Rectal smooth muscle tissue (tissue), 1 donor: ENCODE results near the gene PLCL1.

Experiments used
- H3K27ac ChIP-seq: one replicate; pipeline ENCODE4 v1.7.0; 2013; ENCODE audit warnings: low read depth, low read length, inconsistent platforms
- H3K27me3 ChIP-seq: one replicate; pipeline ENCODE4 v1.7.0; 2013; ENCODE audit warnings: low read length; ENCODE audit not compliant: control insufficient read depth, insufficient read depth
- H3K36me3 ChIP-seq: one replicate; pipeline ENCODE4 v1.7.0; 2013; ENCODE audit warnings: low read length; ENCODE audit not compliant: control insufficient read depth, insufficient read depth
- H3K4me1 ChIP-seq: one replicate; pipeline ENCODE4 v1.7.0; 2013; ENCODE audit warnings: low read length; ENCODE audit not compliant: control insufficient read depth, insufficient read depth
- H3K4me3 ChIP-seq: one replicate; pipeline ENCODE4 v1.7.0; 2013; ENCODE audit warnings: low read length
- H3K9ac ChIP-seq: one replicate; pipeline ENCODE4 v1.7.0; 2013; ENCODE audit warnings: low read length

PLCL1 gene

DNA sequence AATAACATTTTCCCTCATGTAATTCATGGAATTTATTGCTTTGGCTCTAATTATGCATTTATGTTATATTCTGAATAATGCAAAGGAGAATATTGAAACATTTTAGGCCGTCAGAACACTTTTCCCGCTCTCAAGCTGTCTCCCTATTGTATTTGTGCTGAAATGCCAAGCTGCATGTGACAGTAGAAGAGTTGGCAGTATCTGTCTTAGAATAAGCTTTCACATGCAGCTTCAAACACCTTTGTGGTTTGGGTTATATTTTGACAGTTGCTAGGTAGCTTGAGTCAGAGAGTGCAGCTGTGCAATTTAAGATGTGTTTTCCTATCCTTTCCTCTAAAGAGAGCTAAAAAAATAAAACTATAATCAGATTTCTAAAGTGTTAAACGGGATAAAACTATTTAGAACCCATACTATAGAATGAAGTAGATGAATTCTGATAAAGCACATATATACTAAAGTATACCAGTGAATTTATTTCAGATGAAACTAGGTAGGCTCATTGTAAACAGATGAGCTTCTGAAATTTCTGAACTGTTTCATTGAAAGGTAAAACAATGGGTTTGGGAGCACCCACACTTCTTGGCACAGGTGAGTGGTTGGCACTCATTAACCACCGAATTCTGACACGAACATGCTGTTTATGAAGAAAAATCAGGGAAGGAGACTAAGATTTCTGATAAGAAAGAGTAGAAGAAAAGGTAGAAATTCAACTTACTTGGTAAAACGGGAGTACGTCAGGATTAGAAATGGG lies 43.4 kb downstream of the PLCL1 start:
- H3K9ac ChIP-seq = no peak overlapping the region
- no peaks in the 10 kb centered on the region for H3K36me3 ChIP-seq
- H3K4me3 ChIP-seq = no peak overlapping the region
- H3K27ac ChIP-seq = no peak overlapping the region
- H3K27me3 ChIP-seq = no peaks in the 10 kb centered on the region
- peaks cover 7% of the 10 kb centered on the region for H3K4me1 ChIP-seq

GRCh38 chr2:197848602-197849001 lies 44.2 kb downstream of the PLCL1 start:
- Histone ChIP-seq H3K36me3 (no peaks in the 10 kb centered on the region), H3K4me1 (peaks cover 7% of the 10 kb centered on the region), H3K27ac (no peak overlapping the region), H3K9ac (no peak overlapping the region), H3K4me3 (no peak overlapping the region), H3K27me3 (no peaks in the 10 kb centered on the region)

- no peak overlapping the region for H3K27ac ChIP-seq
- H3K4me3 ChIP-seq = no peak overlapping the region
- H3K9ac ChIP-seq = no peak overlapping the region
- H3K4me1 ChIP-seq = peaks cover 7% of the 10 kb centered on the region
- H3K27me3 ChIP-seq = no peaks in the 10 kb centered on the region
- no peaks in the 10 kb centered on the region for H3K36me3 ChIP-seq
These were observed 46.6 kb downstream of the PLCL1 start for GRCh38 chr2:197850882-197851450.

- H3K4me3 ChIP-seq = no peak overlapping the region
- H3K9ac ChIP-seq = no peak overlapping the region
- H3K27ac ChIP-seq = no peak overlapping the region
- H3K4me1 ChIP-seq = peaks cover 7% of the 10 kb centered on the region
- no peaks in the 10 kb centered on the region for H3K27me3 ChIP-seq
- no peaks in the 10 kb centered on the region for H3K36me3 ChIP-seq
These were observed 47.1 kb downstream of the PLCL1 start for GRCh38 chr2:197851451-197851850.

DNA sequence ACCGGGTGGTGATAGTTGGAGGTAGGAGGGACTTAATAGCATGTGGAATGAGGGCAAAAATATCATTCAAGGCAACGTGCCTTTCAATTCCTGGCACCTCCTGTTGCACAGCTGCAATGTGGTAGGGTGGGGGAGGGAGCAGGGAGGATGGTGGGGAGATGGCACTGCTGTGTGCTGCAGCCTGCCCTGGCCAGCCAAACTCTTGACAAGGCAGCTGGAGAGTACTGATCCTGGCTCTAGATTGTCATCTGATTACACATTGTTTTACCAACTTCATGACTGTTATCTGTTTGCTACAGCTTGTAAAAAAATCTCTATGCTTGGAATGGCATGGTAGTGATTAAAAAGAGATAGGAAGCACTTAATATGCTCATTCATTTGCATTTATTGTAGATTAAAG lies 47.7 kb downstream of the PLCL1 start:
- no peak overlapping the region for H3K4me3 ChIP-seq
- peaks cover 5% of the 10 kb centered on the region for H3K4me1 ChIP-seq
- no peak overlapping the region for H3K9ac ChIP-seq
- H3K27me3 ChIP-seq = no peaks in the 10 kb centered on the region
- H3K27ac ChIP-seq = no peak overlapping the region
- no peaks in the 10 kb centered on the region for H3K36me3 ChIP-seq

- Histone ChIP-seq H3K27me3 (no peaks in the 10 kb centered on the region), H3K4me1 (no peaks in the 10 kb centered on the region), H3K4me3 (no peak overlapping the region), H3K9ac (no peak overlapping the region), H3K27ac (no peak overlapping the region), H3K36me3 (no peaks in the 10 kb centered on the region)
These were observed 49.2 kb downstream of the PLCL1 start for GRCh38 chr2:197853549-197853948.

DNA sequence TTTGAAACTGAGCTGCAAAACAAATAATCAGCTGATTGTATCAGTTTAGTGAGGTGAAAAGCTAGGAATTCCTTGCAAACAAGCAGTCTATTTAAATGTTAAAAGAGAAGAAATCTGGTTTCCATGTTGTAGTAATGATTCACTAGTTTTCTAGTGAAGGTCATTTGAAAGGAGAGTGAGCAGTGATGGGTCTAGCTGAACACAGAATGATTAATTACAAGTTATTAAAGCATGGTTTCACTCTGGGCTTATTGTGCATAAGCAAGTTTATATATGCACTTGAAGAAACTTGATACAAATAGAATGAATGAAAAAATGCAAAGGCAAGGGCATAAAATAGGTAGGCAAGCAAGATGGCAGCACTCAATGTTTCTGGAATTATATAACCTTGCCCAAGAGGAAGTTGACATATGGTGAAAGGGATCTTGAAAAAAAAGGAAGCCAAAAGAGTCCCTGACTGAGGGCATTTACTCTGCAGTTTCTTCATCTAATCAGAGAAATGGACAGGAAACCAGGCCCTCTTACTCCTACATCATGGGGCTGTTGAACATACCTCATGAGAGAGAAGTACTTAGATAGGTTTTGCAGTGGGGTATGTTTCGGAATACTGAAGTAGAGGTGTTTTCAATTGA lies 53.2 kb downstream of the PLCL1 start:
- Histone ChIP-seq H3K4me3 (no peak overlapping the region), H3K27ac (no peak overlapping the region), H3K27me3 (no peaks in the 10 kb centered on the region), H3K9ac (no peak overlapping the region), H3K4me1 (no peaks in the 10 kb centered on the region), H3K36me3 (no peaks in the 10 kb centered on the region)

- Histone ChIP-seq H3K27ac (no peak overlapping the region), H3K27me3 (no peaks in the 10 kb centered on the region), H3K9ac (no peak overlapping the region), H3K4me3 (no peak overlapping the region), H3K4me1 (no peaks in the 10 kb centered on the region), H3K36me3 (no peaks in the 10 kb centered on the region)
These were observed 54.3 kb downstream of the PLCL1 start for GRCh38 chr2:197858607-197859140.

DNA sequence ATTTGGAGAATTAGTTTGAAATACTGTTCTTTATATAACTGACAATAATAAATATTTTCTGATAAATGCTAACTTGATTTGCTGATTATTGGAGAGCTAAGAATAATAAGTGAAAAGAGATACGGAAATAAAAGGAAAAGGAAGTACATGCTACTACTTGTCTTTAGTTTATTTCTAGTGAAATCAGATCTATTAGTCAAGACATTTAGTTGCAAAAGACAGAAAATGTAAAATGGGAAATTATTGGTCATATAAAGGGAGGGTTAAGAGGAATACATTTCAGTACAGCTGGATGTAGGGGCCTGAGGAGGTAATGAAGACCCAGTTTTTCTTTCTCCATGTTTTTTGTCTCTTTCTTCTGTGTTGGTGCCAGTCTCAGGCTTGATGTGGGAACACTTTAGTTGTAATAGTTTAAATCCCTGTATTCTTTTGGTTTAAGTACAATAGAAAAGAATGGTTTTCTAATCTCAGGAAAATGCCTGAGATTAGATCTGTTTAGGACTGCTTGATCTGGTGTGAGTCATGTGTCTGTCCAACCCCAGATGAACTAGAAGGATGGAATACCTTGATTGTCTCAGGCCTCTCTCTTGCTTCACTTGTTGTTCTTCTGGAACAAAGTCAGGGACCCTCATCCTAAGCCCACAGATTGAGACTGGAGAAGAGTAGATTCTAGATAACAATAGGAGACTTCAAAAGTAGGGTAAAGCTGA lies 58.0 kb downstream of the PLCL1 start:
- Histone ChIP-seq H3K9ac (no peak overlapping the region), H3K4me3 (no peak overlapping the region), H3K27ac (no peak overlapping the region), H3K4me1 (no peaks in the 10 kb centered on the region), H3K27me3 (no peaks in the 10 kb centered on the region), H3K36me3 (no peaks in the 10 kb centered on the region)

DNA sequence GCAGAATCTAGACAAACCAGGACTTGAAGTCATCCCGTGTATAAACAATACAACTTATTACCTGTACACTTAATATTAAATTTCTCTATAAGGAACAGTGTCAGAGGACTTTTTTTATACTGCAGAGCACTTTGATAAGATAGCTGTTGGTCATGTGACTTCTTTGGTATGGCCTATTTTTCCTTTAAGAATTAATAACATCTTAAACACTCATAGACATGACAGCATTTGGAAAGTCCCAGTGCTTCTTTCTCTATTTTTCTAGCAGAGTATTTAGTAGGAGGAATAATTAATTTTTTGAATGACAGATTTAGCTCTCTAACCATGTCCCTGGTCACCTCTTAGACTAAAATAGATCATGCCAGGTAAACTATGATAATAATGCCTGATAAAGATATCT lies 59.4 kb downstream of the PLCL1 start:
- H3K27ac ChIP-seq = no peak overlapping the region
- H3K4me3 ChIP-seq = no peak overlapping the region
- no peaks in the 10 kb centered on the region for H3K36me3 ChIP-seq
- no peaks in the 10 kb centered on the region for H3K27me3 ChIP-seq
- no peaks in the 10 kb centered on the region for H3K4me1 ChIP-seq
- H3K9ac ChIP-seq = no peak overlapping the region

DNA sequence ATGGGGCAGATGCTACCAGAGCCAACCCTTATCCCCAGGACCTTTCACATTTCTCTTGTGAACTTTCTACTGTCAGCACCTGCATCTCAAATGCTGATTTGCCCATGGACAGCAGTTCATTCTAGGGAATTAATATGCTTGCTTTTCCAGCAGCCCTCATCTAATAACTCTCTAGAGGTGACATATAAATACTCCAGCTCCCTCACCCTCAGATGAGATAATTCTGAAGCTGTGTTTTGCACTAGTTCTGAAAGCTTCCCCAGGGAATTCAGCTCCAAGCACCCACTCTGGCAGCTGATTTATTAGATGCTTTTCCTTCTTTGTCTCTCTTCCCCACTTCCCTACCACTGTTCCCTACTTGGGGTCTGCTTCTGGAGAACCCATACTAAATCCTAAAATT lies 62.1 kb downstream of the PLCL1 start:
- no peaks in the 10 kb centered on the region for H3K36me3 ChIP-seq
- H3K9ac ChIP-seq = no peak overlapping the region
- H3K27ac ChIP-seq = no peak overlapping the region
- no peaks in the 10 kb centered on the region for H3K4me1 ChIP-seq
- no peak overlapping the region for H3K4me3 ChIP-seq
- H3K27me3 ChIP-seq = no peaks in the 10 kb centered on the region

GRCh38 chr2:197867033-197867432 lies 62.6 kb downstream of the PLCL1 start:
- Histone ChIP-seq H3K9ac (no peak overlapping the region), H3K4me1 (no peaks in the 10 kb centered on the region), H3K36me3 (no peaks in the 10 kb centered on the region), H3K4me3 (no peak overlapping the region), H3K27me3 (no peaks in the 10 kb centered on the region), H3K27ac (no peak overlapping the region)
